ENCODE results near the gene USH1G. TPM values are rescaled to one million over a fixed set of nuclear protein-coding genes. Genes with fewer than 3 reads are reported as not detected.

Gene USH1G
- total RNA-seq, 1 experiment from 2014 or later: not detected

DNA sequence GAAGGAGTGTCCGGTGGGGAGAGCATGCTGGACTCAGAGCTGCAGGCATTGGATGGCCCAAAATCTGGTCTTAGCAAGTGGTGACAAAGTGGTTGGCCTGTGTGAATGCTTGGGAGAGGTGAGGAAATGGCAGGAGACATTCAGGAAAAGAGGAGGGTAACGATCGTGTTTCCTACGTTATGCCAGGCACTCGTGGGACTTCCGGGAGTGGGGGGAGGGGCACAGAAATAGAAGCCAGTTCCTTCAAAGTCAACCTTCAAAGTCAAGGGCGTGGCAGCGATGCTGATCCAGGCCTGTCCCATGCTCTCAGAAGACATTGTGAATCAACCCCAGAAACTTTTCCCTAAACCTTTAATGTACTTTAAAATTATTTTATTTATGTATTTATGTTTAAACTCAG is 16.5 kb upstream of the USH1G start:
- H2AFZ ChIP-seq (ENCODE audit: low read length): no peak overlapping the region
- H3K27me3 ChIP-seq (ENCODE audit: low read length): no peaks in the 10 kb centered on the region

DNA sequence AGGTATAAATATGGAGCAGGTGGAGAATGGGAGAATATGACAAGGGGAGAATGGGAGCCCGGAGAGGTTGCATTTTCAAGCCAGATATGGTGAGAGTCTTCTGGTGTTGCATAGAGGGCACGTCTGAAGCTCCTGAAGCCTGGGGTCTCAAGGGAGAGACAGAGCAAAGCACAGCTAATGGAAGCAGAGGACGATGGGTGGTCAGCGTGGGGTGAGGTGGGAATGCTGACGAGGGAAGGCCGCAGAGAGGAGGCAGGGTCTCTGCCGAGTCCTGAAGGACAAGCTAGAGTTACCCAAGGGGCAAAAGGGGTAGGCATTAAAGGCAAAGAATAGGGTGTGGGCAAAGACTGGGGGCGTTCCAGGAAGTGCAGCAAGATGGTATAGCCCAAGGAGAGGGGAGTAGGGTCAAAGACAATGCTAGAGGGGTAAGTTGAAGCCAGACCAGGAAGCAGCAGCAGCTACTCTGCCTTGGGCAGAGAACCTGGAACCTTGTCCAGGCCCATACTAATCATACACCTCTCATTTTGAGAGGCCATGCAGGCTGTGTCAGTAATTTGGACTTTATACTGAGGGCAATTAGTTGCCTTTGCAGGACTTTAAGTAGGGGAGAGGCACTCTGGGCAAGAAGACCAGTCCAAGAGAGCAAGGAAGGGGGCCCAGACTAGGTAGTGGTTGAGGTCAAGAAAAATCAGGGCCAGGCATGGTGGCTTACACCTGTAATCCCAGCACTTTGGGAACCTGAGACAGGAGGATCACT is 15.3 kb upstream of the USH1G start:
- no peak overlapping the region for H3K4me2 ChIP-seq (ENCODE audit: low read depth, low read length, poor library complexity, severe bottlenecking)
- no peak overlapping the region for H2AFZ ChIP-seq (ENCODE audit: low read length)
- no peaks in the 10 kb centered on the region for H3K27me3 ChIP-seq (ENCODE audit: low read length)
- H3K36me3 ChIP-seq (ENCODE audit: insufficient read depth, low read length): no peaks in the 10 kb centered on the region
- no peaks in the 10 kb centered on the region for H4K20me1 ChIP-seq (ENCODE audit: insufficient read depth, low read depth, low read length)
- H3K27ac ChIP-seq (ENCODE audit: low read length): no peak overlapping the region
- H3K4me1 ChIP-seq (ENCODE audit: low read length): no peaks in the 10 kb centered on the region
- no peaks in the 10 kb centered on the region for H3K9me3 ChIP-seq (ENCODE audit: low read length)
- no peaks in the 10 kb centered on the region for H3K9me2 ChIP-seq (replicated peaks; ENCODE audit: insufficient read depth, low read length)
- no peak overlapping the region for H3K4me3 ChIP-seq (ENCODE audit: low read length)
- H3K79me2 ChIP-seq (ENCODE audit: low read length): no peaks in the 10 kb centered on the region
- H3K9ac ChIP-seq (ENCODE audit: low read length): no peak overlapping the region
- no peak for DNase-seq

More for the DNA sequence above, 16.5 kb upstream of the USH1G start:
- no peak overlapping the region for H3K4me2 ChIP-seq (ENCODE audit: low read depth, low read length, poor library complexity, severe bottlenecking)
- no peaks in the 10 kb centered on the region for H3K9me2 ChIP-seq (replicated peaks; ENCODE audit: insufficient read depth, low read length)
- H3K4me1 ChIP-seq (ENCODE audit: low read length): no peaks in the 10 kb centered on the region
- no peaks in the 10 kb centered on the region for H3K9me3 ChIP-seq (ENCODE audit: low read length)
- H3K27ac ChIP-seq (ENCODE audit: low read length): no peak overlapping the region
- no peaks in the 10 kb centered on the region for H4K20me1 ChIP-seq (ENCODE audit: insufficient read depth, low read depth, low read length)
- no peak overlapping the region for H3K4me3 ChIP-seq (ENCODE audit: low read length)
- H3K79me2 ChIP-seq (ENCODE audit: low read length): no peaks in the 10 kb centered on the region
- H3K9ac ChIP-seq (ENCODE audit: low read length): no peak overlapping the region
- no peaks in the 10 kb centered on the region for H3K36me3 ChIP-seq (ENCODE audit: insufficient read depth, low read length)
- DNase-seq: no peak

DNA sequence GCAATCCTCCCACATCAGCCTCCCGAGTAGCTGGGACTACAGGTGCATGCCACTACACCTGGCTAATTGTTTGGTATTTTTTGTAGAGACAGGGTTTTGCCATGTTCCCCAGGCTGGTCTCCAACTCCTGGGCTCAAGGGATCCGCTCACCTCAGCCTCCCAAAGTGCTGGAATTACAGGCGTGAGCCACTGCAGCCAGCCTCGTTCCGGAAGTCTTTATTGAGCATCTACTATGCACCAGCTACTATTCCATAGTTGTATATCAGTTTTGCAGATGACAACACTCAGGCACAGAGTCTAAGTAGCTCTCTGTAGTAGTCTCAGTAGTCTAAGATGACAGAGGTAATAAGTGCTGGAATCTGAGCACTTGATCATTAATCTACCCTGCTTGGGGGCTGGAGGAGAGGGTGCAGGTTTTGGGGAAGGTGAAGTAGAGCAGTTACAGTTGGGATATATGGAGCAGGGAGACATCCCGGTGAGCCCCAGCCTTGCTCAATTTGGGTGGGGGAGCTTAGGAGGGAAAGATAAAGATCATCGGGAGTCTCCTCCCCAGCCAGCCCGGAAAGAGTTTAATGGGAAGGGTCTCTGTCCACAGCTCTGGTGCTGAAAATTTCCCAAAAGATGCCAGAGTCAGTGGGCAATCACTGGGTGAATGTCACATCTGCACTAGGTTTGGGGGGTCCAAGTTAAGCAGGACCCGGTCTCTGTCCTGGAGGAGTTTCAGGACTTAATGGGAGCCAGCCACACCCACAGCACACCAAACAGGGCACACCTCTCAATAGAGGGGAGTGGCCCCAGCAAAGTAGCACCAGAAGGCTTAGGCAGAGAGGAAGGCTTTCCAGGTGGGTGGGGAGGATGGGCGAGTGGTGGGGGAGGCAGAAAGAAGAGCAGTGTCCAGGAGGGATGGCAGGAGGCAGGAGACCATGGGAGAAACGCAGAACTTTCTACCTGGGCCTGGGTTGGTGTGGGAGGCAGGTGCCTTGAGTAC is 14.3 kb upstream of the USH1G start:
- no peak overlapping the region for H3K4me2 ChIP-seq (ENCODE audit: low read depth, low read length, poor library complexity, severe bottlenecking)
- H3K4me3 ChIP-seq (ENCODE audit: low read length): no peak overlapping the region
- no peaks in the 10 kb centered on the region for H3K79me2 ChIP-seq (ENCODE audit: low read length)
- H3K9me3 ChIP-seq (ENCODE audit: low read length): no peaks in the 10 kb centered on the region
- no peak overlapping the region for H3K9ac ChIP-seq (ENCODE audit: low read length)
- no peaks in the 10 kb centered on the region for H3K9me2 ChIP-seq (replicated peaks; ENCODE audit: insufficient read depth, low read length)
- no peak overlapping the region for H3K27ac ChIP-seq (ENCODE audit: low read length)
- H4K20me1 ChIP-seq (ENCODE audit: insufficient read depth, low read depth, low read length): no peaks in the 10 kb centered on the region
- H3K4me1 ChIP-seq (ENCODE audit: low read length): no peaks in the 10 kb centered on the region
- H2AFZ ChIP-seq (ENCODE audit: low read length): no peak overlapping the region
- no peak for DNase-seq
- H3K27me3 ChIP-seq (ENCODE audit: low read length): no peaks in the 10 kb centered on the region
- no peaks in the 10 kb centered on the region for H3K36me3 ChIP-seq (ENCODE audit: insufficient read depth, low read length)

DNA sequence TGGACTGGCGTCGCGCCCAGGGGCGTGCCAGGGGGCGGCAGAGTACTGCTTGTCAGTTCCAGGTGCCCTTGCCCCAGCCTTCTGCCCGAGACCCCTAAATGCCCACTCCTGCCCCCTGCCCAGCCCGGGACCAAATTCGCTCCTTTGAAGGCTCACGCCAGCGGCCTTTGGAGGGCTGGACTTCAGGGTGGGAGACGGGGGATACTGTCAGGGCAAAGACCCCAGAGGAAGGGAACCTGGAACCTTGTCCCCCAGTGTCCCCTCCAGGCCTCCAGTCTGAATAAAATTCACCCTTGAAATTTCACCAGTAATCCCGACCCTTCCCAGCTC is 13.4 kb upstream of the USH1G start:
- Histone ChIP-seq H3K9me2 (replicated peaks; ENCODE audit: insufficient read depth, low read length) (no peaks in the 10 kb centered on the region), H3K4me2 (ENCODE audit: low read depth, low read length, poor library complexity, severe bottlenecking) (no peak overlapping the region), H3K4me3 (ENCODE audit: low read length) (no peak overlapping the region), H3K27ac (ENCODE audit: low read length) (no peak overlapping the region), H2AFZ (ENCODE audit: low read length) (no peak overlapping the region), H4K20me1 (ENCODE audit: insufficient read depth, low read depth, low read length) (no peaks in the 10 kb centered on the region), H3K9ac (ENCODE audit: low read length) (no peak overlapping the region), H3K4me1 (ENCODE audit: low read length) (no peaks in the 10 kb centered on the region), H3K9me3 (ENCODE audit: low read length) (no peaks in the 10 kb centered on the region), H3K36me3 (ENCODE audit: insufficient read depth, low read length) (no peaks in the 10 kb centered on the region), H3K27me3 (ENCODE audit: low read length) (no peaks in the 10 kb centered on the region), H3K79me2 (ENCODE audit: low read length) (no peaks in the 10 kb centered on the region)
- DNase-seq: no peak

DNA sequence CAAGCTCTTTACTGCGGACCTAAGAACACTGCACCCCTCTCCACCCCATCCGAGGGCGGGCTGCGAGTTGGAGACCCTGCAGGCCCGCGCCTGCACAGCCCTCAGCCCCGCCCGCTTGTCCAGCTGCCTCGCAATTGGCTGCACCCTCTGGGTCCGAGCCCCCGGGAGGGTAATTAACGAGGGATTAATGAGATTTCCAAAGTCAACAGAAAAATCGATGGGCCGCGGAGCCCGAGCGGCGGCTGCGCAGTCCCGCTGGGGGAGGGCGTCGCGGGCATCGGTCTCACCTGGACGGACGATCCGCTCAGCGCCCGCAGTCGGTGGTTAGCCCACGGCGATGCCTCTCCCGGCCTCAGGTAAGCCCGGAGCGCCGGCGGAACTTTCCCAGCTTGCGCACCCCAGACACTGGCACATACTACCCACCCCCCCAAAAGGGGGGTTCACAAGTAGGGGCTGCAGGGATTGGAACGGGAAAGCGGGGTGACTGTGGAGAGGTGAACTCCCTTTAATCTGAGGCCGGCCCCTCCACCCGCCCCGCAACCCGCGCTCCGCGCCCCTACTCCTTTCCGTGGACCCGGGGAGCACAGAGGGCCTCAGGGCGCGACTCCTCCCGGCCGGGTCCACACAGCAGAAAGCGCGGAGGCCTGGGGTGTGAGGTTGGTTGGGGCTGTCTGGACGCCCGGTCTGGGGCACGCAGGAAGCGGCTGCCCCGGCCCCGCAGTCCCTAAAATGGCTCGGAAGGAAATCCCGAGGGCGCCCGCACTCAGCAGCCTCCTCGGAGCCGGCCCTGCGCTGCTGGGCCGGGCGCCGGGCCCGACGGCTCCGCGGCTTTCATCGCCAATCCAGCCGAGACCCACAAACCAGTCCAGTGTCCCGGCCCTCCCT is 12.8 kb upstream of the USH1G start, which contains the start of gene OTOP3:
Gene OTOP3 (plus strand): TSS at position 314 of the 885 bp plus-strand sequence. CDS start 24 bp downstream, at position 338.
- H4K20me1 ChIP-seq (ENCODE audit: insufficient read depth, low read depth, low read length): no peaks in the 10 kb centered on the region
- H3K36me3 ChIP-seq (ENCODE audit: insufficient read depth, low read length): no peaks in the 10 kb centered on the region
- no peak for DNase-seq
- no peaks in the 10 kb centered on the region for H3K4me1 ChIP-seq (ENCODE audit: low read length)
- H3K9ac ChIP-seq (ENCODE audit: low read length): no peak within 1 kb of the TSS
- no peaks in the 10 kb centered on the region for H3K9me3 ChIP-seq (ENCODE audit: low read length)
- no peaks in the 10 kb centered on the region for H3K79me2 ChIP-seq (ENCODE audit: low read length)
- H3K9me2 ChIP-seq (replicated peaks; ENCODE audit: insufficient read depth, low read length): no peaks in the 10 kb centered on the region
- H3K27ac ChIP-seq (ENCODE audit: low read length): no peak within 1 kb of the TSS
- no peak within 1 kb of the TSS for H2AFZ ChIP-seq (ENCODE audit: low read length)
- H3K27me3 ChIP-seq (ENCODE audit: low read length): no peaks in the 10 kb centered on the region
- no peak within 1 kb of the TSS for H3K4me3 ChIP-seq (ENCODE audit: low read length)
- no peak within 1 kb of the TSS for H3K4me2 ChIP-seq (ENCODE audit: low read depth, low read length, poor library complexity, severe bottlenecking)

DNA sequence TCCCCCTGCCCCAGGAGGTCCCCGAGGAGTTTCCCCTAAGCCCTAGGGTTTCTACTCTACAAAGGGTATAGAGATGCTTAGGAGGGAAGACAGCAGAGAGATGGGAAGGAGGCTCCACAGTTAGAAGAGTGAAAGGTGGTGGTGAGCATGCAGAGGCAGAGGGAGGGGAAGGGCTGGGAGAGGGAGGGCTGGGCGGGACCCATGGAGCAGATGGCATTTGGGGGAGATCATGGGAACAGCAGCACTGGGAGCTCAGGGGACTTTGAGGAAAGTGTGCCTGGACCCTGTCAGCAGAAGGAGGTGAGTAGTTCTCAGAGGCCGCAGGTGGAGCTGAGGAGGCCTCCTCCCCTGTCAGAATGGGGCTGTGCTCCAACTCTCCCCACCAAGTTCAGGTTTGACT is 12.0 kb upstream of the USH1G start:
- H3K4me2 ChIP-seq (ENCODE audit: low read depth, low read length, poor library complexity, severe bottlenecking): no peak overlapping the region
- no peaks in the 10 kb centered on the region for H3K9me3 ChIP-seq (ENCODE audit: low read length)
- no peaks in the 10 kb centered on the region for H3K4me1 ChIP-seq (ENCODE audit: low read length)
- no peaks in the 10 kb centered on the region for H4K20me1 ChIP-seq (ENCODE audit: insufficient read depth, low read depth, low read length)
- no peak overlapping the region for H3K27ac ChIP-seq (ENCODE audit: low read length)
- no peaks in the 10 kb centered on the region for H3K36me3 ChIP-seq (ENCODE audit: insufficient read depth, low read length)
- DNase-seq: peak; percentile 40
- H3K9me2 ChIP-seq (replicated peaks; ENCODE audit: insufficient read depth, low read length): no peaks in the 10 kb centered on the region
- H3K27me3 ChIP-seq (ENCODE audit: low read length): no peaks in the 10 kb centered on the region
- no peak overlapping the region for H2AFZ ChIP-seq (ENCODE audit: low read length)
- no peak overlapping the region for H3K4me3 ChIP-seq (ENCODE audit: low read length)
- H3K9ac ChIP-seq (ENCODE audit: low read length): no peak overlapping the region
- no peaks in the 10 kb centered on the region for H3K79me2 ChIP-seq (ENCODE audit: low read length)

DNA sequence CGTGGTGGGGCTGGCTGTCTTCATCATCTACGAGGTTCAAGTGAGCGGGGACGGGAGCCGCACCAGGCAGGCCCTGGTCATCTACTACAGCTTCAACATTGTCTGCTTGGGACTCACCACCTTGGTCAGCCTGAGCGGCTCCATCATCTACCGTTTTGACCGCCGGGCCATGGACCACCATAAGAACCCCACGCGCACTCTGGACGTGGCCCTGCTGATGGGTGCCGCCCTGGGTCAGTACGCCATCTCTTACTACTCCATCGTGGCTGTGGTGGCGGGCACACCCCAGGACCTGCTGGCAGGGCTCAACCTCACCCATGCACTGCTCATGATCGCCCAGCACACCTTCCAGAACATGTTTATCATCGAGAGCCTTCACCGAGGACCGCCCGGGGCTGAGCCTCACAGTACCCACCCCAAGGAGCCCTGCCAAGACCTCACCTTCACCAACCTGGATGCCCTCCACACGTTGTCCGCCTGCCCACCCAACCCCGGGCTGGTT is 7.5 kb upstream of the USH1G start:
- H3K4me2 ChIP-seq (ENCODE audit: low read depth, low read length, poor library complexity, severe bottlenecking): no peak overlapping the region
- H3K36me3 ChIP-seq (ENCODE audit: insufficient read depth, low read length): no peaks in the 10 kb centered on the region
- no peaks in the 10 kb centered on the region for H3K79me2 ChIP-seq (ENCODE audit: low read length)
- H3K9me3 ChIP-seq (ENCODE audit: low read length): no peaks in the 10 kb centered on the region
- H3K9ac ChIP-seq (ENCODE audit: low read length): no peak overlapping the region
- DNase-seq: no peak
- no peaks in the 10 kb centered on the region for H3K4me1 ChIP-seq (ENCODE audit: low read length)
- no peaks in the 10 kb centered on the region for H3K9me2 ChIP-seq (replicated peaks; ENCODE audit: insufficient read depth, low read length)
- no peak overlapping the region for H2AFZ ChIP-seq (ENCODE audit: low read length)
- no peaks in the 10 kb centered on the region for H3K27me3 ChIP-seq (ENCODE audit: low read length)
- H4K20me1 ChIP-seq (ENCODE audit: insufficient read depth, low read depth, low read length): no peaks in the 10 kb centered on the region
- H3K27ac ChIP-seq (ENCODE audit: low read length): no peak overlapping the region
- H3K4me3 ChIP-seq (ENCODE audit: low read length): no peak overlapping the region

All from Karpas-422 (cell line).